Midbrain (tissue), 1 donor: Measurements from ENCODE around the gene NKAIN4.

Experiments
- DNase-seq: peaks from one replicate; lab custom pipeline; 2025; lab: John Stamatoyannopoulos, UW

Gene NKAIN4

GRCh38 chr20:63194007-63194796, 60.1 kb downstream of the NKAIN4 start:
- no peak for DNase-seq

- no peak for DNase-seq
These were observed 61.5 kb downstream of the NKAIN4 start for GRCh38 chr20:63192721-63193120.

GRCh38 chr20:63191400-63191799, 62.9 kb downstream of the NKAIN4 start:
- DNase-seq: no peak

GRCh38 chr20:63190828-63191227, 63.4 kb downstream of the NKAIN4 start:
- no peak for DNase-seq
